ENCODE measurements around the gene DAB1.

DAB1 gene

DNA sequence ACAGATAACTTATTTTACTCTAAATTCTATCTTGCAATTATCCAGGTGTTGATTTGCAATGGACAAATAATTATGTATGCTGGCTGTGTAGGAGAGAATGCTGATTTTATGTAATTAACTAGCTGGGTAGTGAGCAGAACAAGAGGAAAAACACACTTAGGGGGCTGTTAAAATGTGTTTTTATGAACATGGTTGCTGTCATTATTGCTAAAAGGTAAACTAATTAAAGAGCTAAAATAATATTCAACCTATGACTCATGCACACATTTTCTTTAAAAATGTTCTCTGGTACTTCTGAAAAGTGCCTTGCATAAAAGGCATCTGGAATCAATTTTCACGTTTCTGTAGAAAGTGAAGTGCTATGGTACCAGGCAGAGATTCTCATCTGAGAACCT, 265.3 kb downstream of the DAB1 start:
- no peak for DNase-seq

DNA sequence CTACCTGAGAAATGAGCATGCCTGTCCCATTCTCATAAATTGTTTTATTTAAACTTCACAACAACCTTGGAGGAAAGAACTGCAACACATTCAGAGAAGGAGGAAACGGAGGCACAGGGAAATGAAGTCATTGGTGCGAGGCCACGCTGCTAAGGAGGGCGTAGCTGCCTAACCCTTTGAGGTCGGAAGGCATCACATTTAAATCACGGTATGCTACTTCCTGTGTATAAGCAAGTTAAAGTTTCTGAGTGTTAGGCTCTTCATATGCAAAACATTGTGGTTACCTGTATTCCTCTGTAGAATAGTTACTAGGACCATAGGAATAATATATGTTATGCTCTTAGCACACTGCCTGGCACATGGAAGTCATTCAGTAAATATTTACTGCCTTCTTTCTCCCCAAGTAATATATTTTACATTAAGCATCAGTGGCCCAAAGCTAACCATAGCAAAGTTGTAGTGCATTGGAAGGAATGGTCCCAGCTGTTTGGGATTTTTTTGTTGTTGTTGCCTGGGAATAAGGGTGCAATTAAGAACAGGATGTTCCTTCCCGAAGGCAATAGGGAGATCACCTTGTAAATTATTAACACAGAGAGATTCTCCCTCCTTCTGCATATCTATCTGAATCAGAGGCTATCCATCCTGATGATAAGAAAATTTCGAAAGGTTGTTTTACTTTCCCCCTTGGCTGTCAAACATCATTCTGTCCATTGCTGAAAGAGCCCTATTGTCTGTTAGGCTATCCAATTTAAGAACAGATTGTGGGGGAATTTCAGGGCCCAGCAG, 265.8 kb downstream of the DAB1 start:
- DNase-seq: no peak

DNA sequence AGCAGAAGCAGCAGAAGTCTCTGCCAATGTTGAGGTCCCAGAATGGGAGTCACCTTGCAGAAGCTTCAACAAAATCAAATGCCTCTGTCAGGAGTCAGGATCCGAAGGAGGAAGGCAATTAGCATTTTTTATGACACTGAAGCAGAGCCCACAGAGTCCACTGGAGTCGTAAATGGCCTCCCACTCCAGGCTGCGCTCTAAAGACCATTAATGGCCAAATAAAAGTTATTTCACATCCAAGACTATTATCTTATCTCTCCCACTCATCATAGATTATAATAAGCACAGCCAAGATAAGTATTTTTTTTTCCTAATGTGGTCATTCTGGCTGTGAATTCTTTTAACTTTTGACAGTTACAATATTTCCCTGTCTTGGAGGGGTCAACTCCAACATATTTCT, 267.0 kb downstream of the DAB1 start:
- no peak for DNase-seq

DNA sequence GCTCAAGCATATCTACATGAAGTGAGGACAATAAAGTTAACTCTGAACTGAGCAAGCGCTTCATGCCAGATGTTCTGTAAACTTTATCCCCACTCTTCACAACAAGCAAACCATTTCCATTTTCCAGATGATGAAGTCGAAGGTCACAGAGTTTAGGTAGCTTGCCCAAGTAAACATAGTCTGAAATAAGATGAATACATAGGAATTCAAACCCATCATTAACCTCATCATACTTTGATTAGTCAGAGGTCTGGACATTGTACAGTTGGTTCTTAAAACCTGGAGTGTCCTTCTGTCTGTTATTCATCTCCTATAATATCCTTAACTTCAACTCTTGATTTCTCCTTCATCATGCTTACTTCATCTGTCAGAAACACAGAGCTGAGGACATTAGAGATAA, 277.8 kb downstream of the DAB1 start:
- no peak for DNase-seq

DNA sequence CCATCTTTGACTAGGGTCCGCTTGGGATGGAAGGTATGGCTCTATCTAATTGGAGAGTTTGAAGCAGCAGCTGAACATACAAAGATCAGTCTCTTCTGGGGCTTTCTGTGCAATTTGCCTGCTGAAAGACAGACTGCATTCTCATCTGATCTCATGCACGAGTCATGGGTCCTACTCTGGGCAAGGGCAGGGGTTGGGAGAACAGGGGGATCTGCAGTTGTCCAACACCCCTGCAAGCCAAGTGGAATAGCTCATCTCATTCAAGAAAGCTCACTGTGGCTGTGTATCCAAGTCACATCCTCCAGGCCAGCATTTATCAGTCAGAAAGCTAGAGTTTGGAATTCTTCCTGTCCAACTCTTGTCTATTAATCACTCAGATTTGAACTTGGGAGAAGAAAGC, 280.9 kb downstream of the DAB1 start:
- no peak for DNase-seq

DNA sequence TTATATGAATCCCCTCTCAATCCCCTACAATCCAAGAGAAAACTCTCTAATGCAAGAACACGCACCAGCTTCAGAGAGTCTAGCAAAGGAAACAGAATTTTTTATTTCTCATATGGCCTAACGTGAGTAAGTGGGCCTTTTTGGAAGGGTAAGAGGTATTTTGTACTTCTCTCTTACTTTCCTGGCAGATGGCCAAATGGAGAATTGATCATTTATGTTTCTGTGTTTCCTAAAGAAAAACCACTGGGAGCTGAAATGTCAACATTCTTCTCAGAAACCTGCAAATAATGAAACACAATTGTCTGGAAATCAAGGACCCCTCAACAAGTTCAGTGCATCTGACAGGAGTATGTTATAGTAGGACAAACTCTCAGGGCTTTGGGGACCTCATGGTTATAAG, 281.7 kb downstream of the DAB1 start:
- DNase-seq: no peak

DNA sequence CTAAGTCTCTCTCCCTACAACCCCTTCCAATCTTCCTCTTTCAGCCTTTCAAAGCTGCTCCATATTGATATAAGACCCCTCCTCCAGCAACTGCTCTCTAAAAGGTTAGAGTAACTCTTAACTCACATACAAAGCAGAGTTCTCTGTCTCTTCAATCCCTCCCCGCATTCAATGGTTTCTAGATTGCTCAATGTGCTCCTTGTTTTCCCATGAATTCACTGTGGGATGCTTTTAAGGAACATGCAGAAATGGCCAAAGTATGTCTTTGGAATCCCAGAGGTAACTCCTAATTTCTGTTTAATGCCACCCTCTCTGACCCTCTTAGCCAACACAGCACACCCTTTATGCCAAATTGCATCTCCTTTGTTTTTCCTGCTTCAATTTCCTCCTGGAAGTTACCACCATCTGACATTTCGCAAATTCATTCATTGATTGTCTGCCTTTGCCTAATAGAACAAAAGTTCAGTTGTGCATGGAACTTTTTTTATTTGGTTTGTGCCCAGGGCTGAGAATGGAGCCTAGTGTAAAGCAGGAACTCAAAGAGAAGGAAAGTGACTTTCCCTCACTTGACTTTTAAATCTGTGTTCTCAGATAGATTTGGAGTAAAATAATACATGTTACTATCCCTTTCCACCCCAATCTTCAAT, 285.3 kb downstream of the DAB1 start:
- DNase-seq: no peak

DNA sequence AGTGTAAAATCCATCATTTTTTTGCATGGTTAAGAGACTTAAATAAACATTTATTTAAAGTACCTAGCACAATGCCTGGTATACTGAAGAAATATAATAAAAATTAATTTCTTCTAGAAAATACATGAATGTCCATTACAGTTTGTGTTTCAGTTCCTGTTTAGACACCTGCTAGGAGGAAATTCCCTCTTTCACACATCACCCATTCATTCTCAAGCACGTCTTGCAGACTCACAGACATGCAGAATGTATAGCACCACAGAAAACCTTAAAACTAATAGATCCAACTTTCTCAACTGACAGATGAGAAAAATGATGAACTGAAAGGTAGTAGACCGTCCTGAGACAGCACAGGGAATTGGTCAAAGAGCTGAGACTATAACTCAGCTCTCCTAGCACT, 285.9 kb downstream of the DAB1 start:
- DNase-seq: no peak

DNA sequence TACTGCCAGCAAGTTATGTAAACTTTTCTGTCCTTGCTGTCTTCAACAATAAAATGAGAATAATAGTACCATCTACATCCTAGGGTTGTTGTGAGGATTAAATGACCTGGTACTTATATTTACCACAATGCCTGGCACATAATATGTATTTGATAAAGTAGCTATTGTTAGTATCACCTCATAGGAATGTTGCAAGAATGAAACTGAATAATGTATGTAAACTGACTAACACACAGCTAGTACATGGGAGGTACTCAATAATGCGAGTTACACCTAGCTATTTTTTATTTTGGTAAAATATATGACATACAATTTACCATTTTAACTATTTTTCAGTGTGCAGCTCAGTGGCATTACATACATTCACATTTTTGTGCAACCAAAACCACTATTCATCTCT, 289.1 kb downstream of the DAB1 start:
- no peak for DNase-seq

DNA sequence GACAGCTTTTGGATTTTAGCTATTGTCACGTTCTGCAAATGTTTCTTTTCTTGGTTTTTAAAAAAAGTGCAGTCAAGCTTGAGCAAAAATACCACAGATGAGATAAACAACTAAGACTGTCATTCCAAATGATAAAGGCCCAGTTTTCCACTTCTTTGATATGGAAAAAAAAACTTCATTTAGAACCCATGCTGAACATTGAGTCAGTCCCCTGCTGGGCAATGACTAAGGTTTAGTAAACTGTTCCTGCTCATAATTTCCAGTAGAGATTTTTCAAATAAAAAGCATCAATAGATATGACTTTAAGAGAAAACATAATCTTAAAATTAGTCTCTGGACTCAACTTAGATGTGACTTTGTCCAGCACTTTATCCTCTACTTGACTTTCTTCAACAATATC, 290.2 kb downstream of the DAB1 start:
- no peak for DNase-seq

DNA sequence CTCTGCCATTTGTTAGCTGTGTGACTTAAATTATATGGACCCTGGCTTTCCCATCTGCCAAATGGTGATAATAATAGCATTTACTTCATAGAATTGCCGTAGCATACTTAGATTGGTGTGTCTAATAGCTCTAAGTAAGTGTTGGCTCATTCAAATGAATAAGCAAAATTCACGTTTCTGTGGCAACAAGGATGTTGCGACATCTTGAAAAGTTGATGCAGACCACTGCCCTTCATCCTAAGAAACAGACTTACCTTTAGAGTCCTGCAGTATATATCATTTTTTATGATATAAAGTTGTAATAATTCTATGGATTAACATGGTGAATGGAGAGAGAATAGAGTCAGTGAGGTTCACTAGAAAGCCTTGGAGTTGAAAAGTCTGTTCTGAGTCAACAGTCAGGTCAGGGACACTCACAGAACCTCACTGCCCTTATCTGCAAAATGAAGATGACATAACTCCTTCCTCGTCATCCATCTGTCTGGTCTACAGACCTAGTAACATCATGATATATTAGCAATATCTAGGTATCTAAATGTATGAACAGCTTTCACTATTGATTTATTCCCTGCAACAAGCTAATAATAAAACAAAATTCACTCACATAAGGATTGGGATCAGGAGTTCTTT, 290.8 kb downstream of the DAB1 start:
- no peak for DNase-seq

DNA sequence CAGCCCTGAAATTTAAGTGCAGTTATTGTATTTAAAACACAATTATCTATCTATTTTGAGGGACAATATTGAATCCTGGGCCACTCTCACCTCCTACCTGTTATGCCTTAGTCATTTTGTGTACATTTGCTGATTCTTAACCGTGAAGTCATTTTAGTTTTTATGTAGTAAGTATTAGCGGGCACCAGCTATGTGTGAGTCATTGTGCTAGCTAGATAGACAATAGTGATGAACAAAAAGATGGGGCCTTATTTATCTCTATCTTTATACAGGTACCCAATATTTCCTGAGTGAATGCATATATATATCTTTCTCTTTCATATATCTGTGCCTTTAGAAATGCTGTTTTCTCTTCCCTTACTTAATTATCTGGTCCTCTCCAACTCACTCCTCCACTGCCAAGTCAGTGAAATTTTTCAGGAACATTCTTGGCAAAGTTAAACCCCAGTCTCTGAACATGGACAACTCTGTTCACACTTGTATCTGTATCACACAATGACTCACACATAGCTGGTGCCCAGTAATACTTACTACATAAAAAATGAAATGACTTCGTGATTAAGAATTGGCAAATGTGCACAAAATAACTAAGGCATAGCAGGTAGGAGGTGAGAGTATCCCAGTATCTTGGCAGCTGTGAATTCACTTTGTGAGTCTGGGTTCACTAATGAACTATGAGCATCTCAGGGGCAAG, 292.0 kb downstream of the DAB1 start:
- DNase-seq: no peak

DNA sequence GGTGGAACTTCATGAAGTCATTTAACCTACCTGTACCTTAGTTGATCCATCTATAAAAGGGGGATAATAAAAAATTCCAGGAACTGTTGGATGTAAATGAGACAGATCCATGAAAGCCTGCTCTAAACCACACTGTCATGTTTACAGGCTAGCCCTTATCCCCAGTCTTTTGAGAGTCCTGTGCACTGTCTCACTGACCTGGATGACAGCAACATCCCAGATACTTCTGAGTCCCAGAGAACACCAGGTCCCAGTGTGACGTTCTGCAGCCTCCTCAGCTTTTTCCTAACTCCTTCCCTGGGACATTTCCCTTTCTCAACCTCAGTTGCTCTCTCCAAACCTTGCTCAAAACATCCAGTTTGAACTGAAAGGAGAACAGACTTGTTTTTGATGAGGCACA, 292.6 kb downstream of the DAB1 start:
- DNase-seq: no peak

DNA sequence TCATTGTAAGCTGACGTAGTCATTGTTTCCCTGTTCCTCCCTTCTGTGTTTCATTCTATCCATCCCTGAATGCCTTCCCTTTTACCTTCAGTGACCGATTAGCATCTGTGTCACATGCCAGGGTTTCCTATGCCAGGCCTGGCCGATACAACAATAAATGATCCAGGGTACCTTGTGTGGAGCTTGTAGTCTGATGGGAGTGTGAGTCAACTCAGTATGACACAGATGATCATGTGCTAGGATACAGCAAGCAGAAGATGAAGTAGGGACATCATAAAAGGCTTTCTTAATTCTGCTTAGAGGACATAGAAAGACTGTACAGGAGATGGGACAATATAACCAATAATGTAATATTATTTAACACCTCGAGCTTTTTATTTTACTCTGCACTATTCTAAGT, 294.0 kb downstream of the DAB1 start:
- no peak for DNase-seq

DNA sequence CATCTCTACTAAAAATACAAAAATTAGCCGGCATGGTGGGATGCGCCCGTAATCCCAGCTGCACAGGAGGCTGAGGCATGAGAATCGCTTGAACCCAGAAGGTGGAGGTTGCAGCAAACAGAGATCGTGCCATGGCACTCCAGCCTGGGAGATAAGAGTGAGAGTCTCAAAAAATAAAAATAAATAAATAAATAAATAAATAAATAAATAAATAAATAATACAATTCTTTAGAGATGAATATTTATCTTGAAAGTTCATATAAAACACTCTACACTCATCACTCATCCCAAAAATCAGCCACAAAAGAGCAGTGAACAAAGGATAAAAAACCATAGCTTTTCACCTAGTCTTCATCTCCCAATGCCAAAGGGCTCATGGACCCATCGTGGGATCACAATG, 295.9 kb downstream of the DAB1 start:
- no peak for DNase-seq

DNA sequence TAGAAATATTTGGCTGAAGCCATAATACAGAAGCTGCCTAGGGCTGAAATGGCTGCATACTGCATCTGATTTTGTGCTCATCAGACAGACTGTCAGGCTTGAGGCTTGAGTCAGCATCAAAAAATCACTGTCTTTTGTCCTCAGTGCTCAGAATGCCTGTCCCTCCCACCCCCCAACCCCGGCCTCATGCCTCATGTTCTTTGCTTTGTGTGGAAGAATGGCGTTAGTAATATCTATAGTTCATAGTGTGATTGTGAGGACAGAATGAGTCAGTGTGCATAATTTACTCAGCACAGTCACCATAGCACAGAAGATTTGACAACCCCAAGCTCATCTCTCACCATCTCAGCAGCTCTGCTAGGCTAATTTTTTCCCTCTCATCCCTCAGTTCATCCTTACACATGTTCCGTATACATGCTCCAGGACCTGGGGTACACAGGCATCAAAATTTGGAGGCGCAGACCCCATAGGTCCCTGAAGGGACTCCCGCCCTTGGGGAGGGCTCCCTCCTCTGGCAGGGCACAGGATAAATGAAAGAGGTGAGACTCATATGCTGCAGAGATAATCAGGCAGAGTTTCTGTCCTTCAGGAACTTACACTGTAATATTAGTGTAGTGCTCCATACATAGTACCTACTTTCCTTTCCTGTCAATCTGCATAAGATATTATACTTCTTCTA, 299.0 kb downstream of the DAB1 start:
- no peak for DNase-seq

DNA sequence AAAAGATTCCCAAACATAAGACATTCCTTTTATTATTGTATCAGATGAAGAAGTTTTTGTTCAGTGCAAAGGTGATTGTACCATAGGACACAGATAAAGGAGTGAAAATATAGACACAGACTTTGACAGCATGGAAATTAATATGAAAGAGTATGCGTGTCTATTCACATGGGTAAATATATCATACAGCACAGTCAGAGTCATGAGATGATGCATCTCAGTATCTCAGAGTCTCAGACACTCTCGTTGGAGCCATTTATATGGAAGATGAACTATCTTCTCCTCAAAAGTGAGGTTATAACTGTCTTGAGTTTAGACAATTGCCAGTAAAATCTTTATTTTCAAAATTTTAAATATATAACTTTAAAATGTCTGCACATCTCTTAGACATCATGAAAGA, 299.7 kb downstream of the DAB1 start:
- no peak for DNase-seq

DNA sequence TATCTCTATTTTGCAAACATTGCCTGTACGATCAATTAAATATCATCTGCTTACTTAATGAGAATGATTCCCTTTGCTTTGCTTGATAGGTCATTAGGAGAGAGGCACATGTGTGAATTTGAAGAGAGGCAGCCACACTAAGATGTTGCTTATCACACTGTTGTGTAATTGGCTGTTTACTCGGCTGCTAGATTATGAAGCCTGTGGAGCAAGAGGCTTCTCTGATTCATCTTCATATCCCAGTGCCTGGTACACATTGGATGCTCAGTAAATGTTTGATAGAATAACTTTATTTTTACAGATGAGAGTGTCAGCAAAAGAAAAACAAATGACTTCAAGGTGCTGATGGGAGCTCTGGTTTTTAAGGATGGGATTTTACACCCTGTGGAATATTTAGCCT, 301.8 kb downstream of the DAB1 start:
- no peak for DNase-seq

DNA sequence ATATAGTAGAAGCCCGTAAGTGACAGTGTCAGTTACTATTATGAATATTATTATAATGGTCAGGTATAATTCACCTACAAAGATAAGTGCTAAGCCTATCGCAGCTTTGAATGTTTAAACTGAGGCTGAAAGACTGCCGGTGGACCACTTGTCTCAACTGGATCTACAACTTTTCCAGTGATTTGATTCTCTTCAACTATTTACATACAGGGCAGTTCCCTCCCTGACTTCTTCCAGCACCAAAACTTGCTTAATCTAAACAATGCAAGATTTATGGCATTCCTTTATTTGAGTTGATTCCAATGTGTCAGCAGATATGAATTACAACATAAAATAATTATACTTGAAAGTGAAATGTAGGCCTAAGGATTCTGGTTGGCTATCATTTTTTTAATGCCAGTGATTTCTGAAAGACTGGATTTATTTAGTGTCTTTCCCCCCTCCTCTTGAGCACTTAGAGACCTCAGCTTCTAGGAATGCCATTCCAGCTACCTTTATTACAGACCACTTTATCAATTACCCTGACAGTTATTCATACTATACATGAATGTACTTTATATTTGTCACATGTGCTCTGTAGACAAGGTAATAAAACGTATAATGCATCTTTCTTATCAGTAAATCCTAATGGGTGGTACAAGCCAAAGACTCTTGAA, 304.8 kb downstream of the DAB1 start:
- no peak for DNase-seq

DNA sequence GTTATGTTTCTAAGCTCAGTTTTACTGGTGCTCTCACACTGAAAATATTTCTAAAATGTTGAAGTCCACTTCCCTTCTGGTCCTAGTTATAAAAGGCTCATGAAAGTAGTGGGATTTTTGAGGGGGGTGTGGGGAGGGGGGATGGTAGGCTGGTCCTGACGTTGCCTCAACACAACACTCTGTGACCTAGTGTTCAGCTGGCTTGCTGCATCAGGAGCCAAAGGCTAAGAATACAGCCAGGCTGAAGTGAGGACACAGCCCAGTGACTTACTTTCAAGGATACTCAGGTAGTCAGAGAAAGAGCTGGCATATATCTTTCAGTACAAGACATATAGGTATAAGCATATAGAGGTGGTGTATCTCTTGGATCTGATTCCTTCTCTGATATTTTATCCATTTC, 306.1 kb downstream of the DAB1 start:
- no peak for DNase-seq

DNA sequence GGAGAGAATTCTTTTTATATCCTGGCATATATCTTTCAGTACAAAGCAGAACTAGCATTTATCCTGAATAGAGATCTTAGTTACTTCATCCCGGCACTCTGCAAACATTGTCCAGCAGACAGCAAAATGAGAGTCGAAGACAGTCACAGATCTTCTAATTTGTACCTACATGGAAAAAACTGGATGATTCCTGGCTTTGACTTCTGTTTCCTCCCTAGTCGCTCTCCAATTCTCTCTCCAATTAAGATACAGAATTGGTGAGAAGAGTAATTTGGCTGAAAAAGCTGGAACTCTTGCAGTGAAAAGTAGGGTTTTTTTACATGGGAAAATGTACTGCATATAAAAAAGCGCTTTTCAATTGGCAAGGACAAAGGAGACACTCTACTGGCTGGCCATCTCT, 307.0 kb downstream of the DAB1 start:
- DNase-seq: no peak

DNA sequence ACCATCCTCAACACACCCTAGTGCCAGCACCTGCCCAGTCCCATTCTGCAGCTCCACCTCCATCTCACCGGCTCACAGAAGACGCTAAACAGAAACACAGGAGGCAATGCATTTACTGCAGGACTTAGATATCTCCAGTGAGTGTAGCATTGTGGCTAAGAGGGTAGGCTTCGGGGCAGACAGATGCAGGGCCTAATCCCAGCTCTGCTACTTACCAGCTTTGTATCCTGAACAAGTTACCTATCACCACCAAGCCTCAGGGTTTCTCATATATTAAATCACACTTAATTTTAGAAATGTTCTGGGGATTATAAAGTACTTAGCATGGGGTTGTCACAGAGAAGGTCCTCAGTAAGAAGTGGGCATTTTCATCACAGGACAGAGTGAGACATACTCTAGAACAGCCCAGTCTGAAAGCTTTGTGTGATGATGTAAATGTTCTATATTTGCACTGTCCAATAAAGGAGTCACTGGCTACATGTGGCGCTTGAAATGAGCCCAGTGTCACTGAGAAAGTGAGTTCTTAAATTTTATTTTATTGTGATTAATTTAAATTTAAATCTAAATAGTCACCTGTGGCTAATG, 308.7 kb downstream of the DAB1 start:
- DNase-seq: no peak

Measured in inflammatory macrophage (primary cell).